GM18511 (cell line): ENCODE measurements around the gene CANX.
A peak's percentile ranks its signal among the peaks of the same experiment; 100 is the strongest.
"Not testable (repeated sequence)": the region's sequence is repeated elsewhere in the genome, so short reads cannot be mapped to it uniquely, and the experiment has no call there.

ENCODE experiments used
- ATAC-seq: cut with Tn5 transposase; IDR thresholded peaks from one replicate; pipeline ENCODE4 v1.9.1; 2021; ENCODE audit warnings: mild to moderate bottlenecking, moderate library complexity; ENCODE audit not compliant: unreplicated experiment

Gene CANX

GRCh38 chr5:179697993-179698934 is 503 bp upstream of the CANX start:
- ATAC-seq: peak; percentile 91

- ATAC-seq: no peak
These were observed 960 bp downstream of the CANX start for GRCh38 chr5:179699616-179700237.

GRCh38 chr5:179700401-179700918 is 1.7 kb downstream of the CANX start:
- ATAC-seq: no peak

GRCh38 chr5:179716286-179716685 is 17.5 kb downstream of the CANX start:
- ATAC-seq: no peak

GRCh38 chr5:179720222-179720621 is 21.5 kb downstream of the CANX start:
- no peak for ATAC-seq

- ATAC-seq: no peak
These were observed 25.4 kb downstream of the CANX start for GRCh38 chr5:179724163-179724562.

- no peak for ATAC-seq
These were observed 28.3 kb downstream of the CANX start for GRCh38 chr5:179727106-179727505.

GRCh38 chr5:179729303-179729702 is 30.5 kb downstream of the CANX start:
- no peak for ATAC-seq

GRCh38 chr5:179729727-179730126 is 31.0 kb downstream of the CANX start:
- ATAC-seq: no peak

GRCh38 chr5:179730356-179730755 is 31.6 kb downstream of the CANX start:
- no peak for ATAC-seq

- no peak for ATAC-seq
These were observed 32.1 kb downstream of the CANX start for GRCh38 chr5:179730852-179731251.

- peak; percentile 17 for ATAC-seq
These were observed 33.1 kb downstream of the CANX start for GRCh38 chr5:179731791-179732411.

GRCh38 chr5:179732412-179732917 is 33.7 kb downstream of the CANX start, which contains the start of gene MAML1:
TSS of gene MAML1 (plus strand) at chr5:179732822. CDS start at chr5:179733113, 291 bp downstream.
- ATAC-seq: peak; percentile 97

GRCh38 chr5:179732918-179733771 is 34.4 kb downstream of the CANX start:
- peak; percentile 28 for ATAC-seq

GRCh38 chr5:179733772-179734126 is 35.0 kb downstream of the CANX start:
- ATAC-seq: no peak

GRCh38 chr5:179734536-179735164 is 35.9 kb downstream of the CANX start:
- ATAC-seq: no peak

- no peak for ATAC-seq
These were observed 40.0 kb downstream of the CANX start for GRCh38 chr5:179738742-179739141.

GRCh38 chr5:179744106-179744505 is 45.3 kb downstream of the CANX start:
- ATAC-seq: not testable (repeated sequence)

GRCh38 chr5:179746872-179747271 is 48.1 kb downstream of the CANX start:
- no peak for ATAC-seq

- ATAC-seq: no peak
These were observed 49.0 kb downstream of the CANX start for GRCh38 chr5:179747811-179748210.
